HCT116 (cell line): Measurements from ENCODE around the gene COBL.

Experiments used
- CEBPB ChIP-seq: IDR thresholded peaks from 2 replicates; pipeline ENCODE4 v1.6.1; 2012; ENCODE audit warnings: low read depth
- TF ChIP-seq, protein P1 (sequence below): IDR thresholded peaks from 2 replicates; pipeline ENCODE4 v1.6.1; 2012; ENCODE audit warnings: low read depth

DNA sequence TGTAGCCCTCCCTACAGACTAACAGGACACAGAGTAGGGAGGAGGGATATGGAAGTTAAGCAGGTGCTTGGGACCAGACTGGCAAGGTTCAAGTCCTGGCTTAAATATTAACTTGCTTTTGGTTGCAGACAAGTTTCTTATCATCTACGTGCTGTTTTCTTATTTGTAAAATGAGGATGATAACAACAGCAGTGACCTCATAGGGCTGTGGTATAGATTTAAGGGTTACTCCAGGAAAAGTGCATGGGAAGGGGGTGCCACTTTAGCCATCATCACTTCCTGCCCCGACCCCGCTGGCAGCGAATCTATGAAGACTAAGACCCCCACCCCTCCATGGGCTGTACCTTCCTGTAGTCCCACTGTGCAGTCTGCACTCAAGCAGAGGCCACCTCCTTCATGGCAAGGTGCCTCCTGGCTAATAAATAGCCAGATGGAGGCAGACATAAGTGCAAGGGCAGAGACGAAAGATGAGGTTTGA lies 250.2 kb downstream of the COBL start:
- no peak for TF ChIP-seq CEBPB
- TF ChIP-seq, protein P1, sequence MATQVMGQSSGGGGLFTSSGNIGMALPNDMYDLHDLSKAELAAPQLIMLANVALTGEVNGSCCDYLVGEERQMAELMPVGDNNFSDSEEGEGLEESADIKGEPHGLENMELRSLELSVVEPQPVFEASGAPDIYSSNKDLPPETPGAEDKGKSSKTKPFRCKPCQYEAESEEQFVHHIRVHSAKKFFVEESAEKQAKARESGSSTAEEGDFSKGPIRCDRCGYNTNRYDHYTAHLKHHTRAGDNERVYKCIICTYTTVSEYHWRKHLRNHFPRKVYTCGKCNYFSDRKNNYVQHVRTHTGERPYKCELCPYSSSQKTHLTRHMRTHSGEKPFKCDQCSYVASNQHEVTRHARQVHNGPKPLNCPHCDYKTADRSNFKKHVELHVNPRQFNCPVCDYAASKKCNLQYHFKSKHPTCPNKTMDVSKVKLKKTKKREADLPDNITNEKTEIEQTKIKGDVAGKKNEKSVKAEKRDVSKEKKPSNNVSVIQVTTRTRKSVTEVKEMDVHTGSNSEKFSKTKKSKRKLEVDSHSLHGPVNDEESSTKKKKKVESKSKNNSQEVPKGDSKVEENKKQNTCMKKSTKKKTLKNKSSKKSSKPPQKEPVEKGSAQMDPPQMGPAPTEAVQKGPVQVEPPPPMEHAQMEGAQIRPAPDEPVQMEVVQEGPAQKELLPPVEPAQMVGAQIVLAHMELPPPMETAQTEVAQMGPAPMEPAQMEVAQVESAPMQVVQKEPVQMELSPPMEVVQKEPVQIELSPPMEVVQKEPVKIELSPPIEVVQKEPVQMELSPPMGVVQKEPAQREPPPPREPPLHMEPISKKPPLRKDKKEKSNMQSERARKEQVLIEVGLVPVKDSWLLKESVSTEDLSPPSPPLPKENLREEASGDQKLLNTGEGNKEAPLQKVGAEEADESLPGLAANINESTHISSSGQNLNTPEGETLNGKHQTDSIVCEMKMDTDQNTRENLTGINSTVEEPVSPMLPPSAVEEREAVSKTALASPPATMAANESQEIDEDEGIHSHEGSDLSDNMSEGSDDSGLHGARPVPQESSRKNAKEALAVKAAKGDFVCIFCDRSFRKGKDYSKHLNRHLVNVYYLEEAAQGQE, result no peak
